SK-N-SH treated with all-trans-retinoic acid at 6 μM for 48 hours (cell line): ENCODE results near the gene MYLK.

Experiments used
- ARNTL ChIP-seq: fragments of 450-650 bp; formaldehyde crosslinking; IDR thresholded peaks from 2 replicates; pipeline ENCODE4 v1.5.0; 2020; ENCODE audit warnings: low read depth, mild to moderate bottlenecking, moderate library complexity, borderline replicate concordance
- CSDC2 ChIP-seq: fragments of 250-450 bp; sonication (Bioruptor Pico); IDR thresholded peaks from 2 replicates; pipeline ENCODE4 v1.5.0; 2020; ENCODE audit warnings: mild to moderate bottlenecking, moderate library complexity
- GLIS3 ChIP-seq: fragments of 250-450 bp; sonication (Bioruptor Pico); IDR thresholded peaks from 2 replicates; pipeline ENCODE4 v1.5.0; 2020; ENCODE audit warnings: mild to moderate bottlenecking, moderate library complexity
- PATZ1 ChIP-seq: fragments of 250-450 bp; sonication (Bioruptor Pico); IDR thresholded peaks from 2 replicates; pipeline ENCODE4 v1.8.0; 2020; ENCODE audit warnings: mild to moderate bottlenecking, moderate library complexity, borderline replicate concordance
- PPARA ChIP-seq: fragments of 250-450 bp; sonication (Bioruptor Pico); IDR thresholded peaks from 2 replicates; pipeline ENCODE4 v1.5.0; 2020; ENCODE audit warnings: mild to moderate bottlenecking, borderline replicate concordance
- SNAI2 ChIP-seq: fragments of 250-450 bp; sonication (Bioruptor Pico); IDR thresholded peaks from 2 replicates; pipeline ENCODE4 v1.5.0; 2020; ENCODE audit warnings: mild to moderate bottlenecking, moderate library complexity
- TOX ChIP-seq: fragments of 250-450 bp; sonication (Bioruptor Pico); IDR thresholded peaks from 2 replicates; pipeline ENCODE4 v1.8.0; 2021; ENCODE audit warnings: mild to moderate bottlenecking, moderate library complexity, borderline replicate concordance
- TSHZ2 ChIP-seq: fragments of 250-450 bp; sonication (Bioruptor Pico); IDR thresholded peaks from 2 replicates; pipeline ENCODE4 v1.5.0; 2020; ENCODE audit warnings: mild to moderate bottlenecking, moderate library complexity
- ZFP30 ChIP-seq: fragments of 450-650 bp; formaldehyde crosslinking; IDR thresholded peaks from 2 replicates; pipeline ENCODE4 v1.5.0; 2022; ENCODE audit warnings: mild to moderate bottlenecking, moderate library complexity
- ZNF70 ChIP-seq: fragments of 450-650 bp; formaldehyde crosslinking; IDR thresholded peaks from 2 replicates; pipeline ENCODE4 v1.5.0; 2020; ENCODE audit warnings: mild to moderate bottlenecking, moderate library complexity

DNA sequence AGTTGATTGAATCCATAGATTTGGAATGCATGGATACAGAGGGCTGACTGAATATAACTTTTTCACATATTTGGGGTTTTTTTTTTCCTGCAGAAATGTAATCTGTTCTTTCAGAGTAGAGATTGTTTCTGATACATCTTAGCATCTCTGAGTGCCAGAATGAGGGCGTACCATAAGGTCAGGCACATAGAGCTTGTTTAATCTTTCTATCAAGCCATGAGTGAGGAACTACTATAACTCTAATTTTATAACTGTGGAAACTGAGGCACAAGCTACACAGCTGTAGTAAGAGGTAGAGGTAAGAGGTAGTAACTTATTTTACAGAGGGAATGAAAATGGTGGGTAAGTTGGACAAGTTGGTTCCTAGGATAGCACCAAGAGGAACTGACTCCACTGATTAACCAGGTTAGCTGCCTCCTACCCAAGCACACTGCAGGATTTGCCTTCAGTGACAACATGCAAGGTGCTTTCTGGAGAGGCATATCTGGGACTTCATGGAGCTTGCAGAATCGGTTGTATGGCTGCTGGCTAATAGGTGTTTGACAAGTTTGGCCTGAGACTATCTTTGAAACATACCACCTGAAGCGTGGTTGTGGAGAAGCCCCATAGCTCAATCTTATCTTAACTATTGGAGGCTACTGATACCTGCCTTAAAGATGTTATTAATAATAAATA is 275.7 kb downstream of the MYLK start:
- no peak for TF ChIP-seq SNAI2
- TF ChIP-seq PATZ1: no peak
- no peak for TF ChIP-seq ZNF70 (CRISPR knock-in tag)
- TF ChIP-seq CSDC2 (CRISPR knock-in tag): no peak
- no peak for TF ChIP-seq ARNTL (CRISPR knock-in tag)
- no peak for TF ChIP-seq TSHZ2 (CRISPR knock-in tag)
- no peak for TF ChIP-seq TOX (CRISPR knock-in tag)
- TF ChIP-seq ZFP30 (CRISPR knock-in tag): no peak
- TF ChIP-seq PPARA: no peak
- no peak for TF ChIP-seq GLIS3
